ENCODE data around the gene TBX3. TPM values are rescaled to one million over a fixed set of nuclear protein-coding genes. Genes with fewer than 3 reads are reported as not detected.

TBX3 gene
- total RNA-seq, 6 experiments from 2014 or later, result 15.6 to 44.0 (median 27.8) TPM

GRCh38 chr12:114691763-114692185, 7.8 kb upstream of the TBX3 start:
- no peaks in the 10 kb centered on the region for H3K27me3 ChIP-seq
- no peaks in the 10 kb centered on the region for H3K9me3 ChIP-seq
- ATAC-seq (peak in 2 of 4 donors; percentile 4 to 5), DNase-seq (no peak)
- no peaks in the 10 kb centered on the region for H3K36me3 ChIP-seq
- TF ChIP-seq CTCF (IDR thresholded peaks at IDR 0.05) (no peak), POLR2A (IDR thresholded peaks at IDR 0.05) (no peak)
- WGBS (ENCODE audit: insufficient coverage, low coverage, low lambda C conversion rate, missing lambda C conversion rate), result 18% methylated on average over 17 of the region's 18 CpGs
- intact Hi-C loops (cut with DNase I), result no loop called here
- H3K27ac ChIP-seq, result peak overlapping the region in 2 of 3 donors; percentile 58 to 70
- H3K4me1 ChIP-seq, result no peaks in the 10 kb centered on the region
- peak overlapping the region; percentile 25 to 58 (median 52) for H3K4me3 ChIP-seq

- Histone ChIP-seq H3K4me1 (no peaks in the 10 kb centered on the region), H3K36me3 (no peaks in the 10 kb centered on the region), H3K4me3 (peak overlapping the region in 2 of 3 donors; percentile 52 to 58), H3K27ac (peak overlapping the region in 1 of 3 donors; percentile 1), H3K27me3 (no peaks in the 10 kb centered on the region), H3K9me3 (no peaks in the 10 kb centered on the region)
- TF ChIP-seq CTCF (IDR thresholded peaks at IDR 0.05) (no peak), POLR2A (IDR thresholded peaks at IDR 0.05) (no peak)
- WGBS (ENCODE audit: insufficient coverage, low coverage, low lambda C conversion rate, missing lambda C conversion rate), result 59% methylated on average over 4 of the region's 6 CpGs
- peak in 1 of 4 donors; percentile 8 for ATAC-seq
- DNase-seq, result no peak
- intact Hi-C loops (cut with DNase I), result no loop called here
Measured at GRCh38 chr12:114691196-114691595, 7.2 kb upstream of the TBX3 start.

GRCh38 chr12:114690267-114691135, 6.5 kb upstream of the TBX3 start:
- no peaks in the 10 kb centered on the region for H3K27me3 ChIP-seq
- no peaks in the 10 kb centered on the region for H3K9me3 ChIP-seq
- WGBS (ENCODE audit: insufficient coverage, low coverage, low lambda C conversion rate, missing lambda C conversion rate), result 57% methylated on average over 7 of the region's 8 CpGs
- H3K36me3 ChIP-seq, result no peaks in the 10 kb centered on the region
- intact Hi-C loops (cut with DNase I), result no loop called here
- ATAC-seq (no peak), DNase-seq (no peak)
- H3K27ac ChIP-seq, result no peak overlapping the region
- no peak overlapping the region for H3K4me3 ChIP-seq
- no peaks in the 10 kb centered on the region for H3K4me1 ChIP-seq
- TF ChIP-seq POLR2A (IDR thresholded peaks at IDR 0.05) (no peak), CTCF (IDR thresholded peaks at IDR 0.05) (no peak)

GRCh38 chr12:114689075-114689994, 5.4 kb upstream of the TBX3 start:
- no peak for DNase-seq
- no peaks in the 10 kb centered on the region for H3K27me3 ChIP-seq

More at GRCh38 chr12:114689075-114689994, 5.4 kb upstream of the TBX3 start:
- H3K27ac ChIP-seq, result no peak overlapping the region
- WGBS (ENCODE audit: insufficient coverage, low coverage, low lambda C conversion rate, missing lambda C conversion rate), result 45% methylated on average over 5 of the region's 5 CpGs
- ATAC-seq, result no peak
- no peak overlapping the region for H3K4me3 ChIP-seq
- no peak for TF ChIP-seq POLR2A (IDR thresholded peaks at IDR 0.05)
- TF ChIP-seq CTCF (IDR thresholded peaks at IDR 0.05), result no peak
- H3K9me3 ChIP-seq, result no peaks in the 10 kb centered on the region
- no peaks in the 10 kb centered on the region for H3K4me1 ChIP-seq
- H3K36me3 ChIP-seq, result no peaks in the 10 kb centered on the region
- intact Hi-C loops (cut with DNase I), result no loop called here

All from right lobe of liver (tissue), 6 donors.